GM23338 (cell line): ENCODE results near the gene UBE2S. TPM values are rescaled to one million over a fixed set of nuclear protein-coding genes. Genes with fewer than 3 reads are reported as not detected.

Experiments
- ATAC-seq: fragments of 200-7000 bp; cut with Tn5 transposase; 3 replicates; pipeline ENCODE4 v1.9.1; 2020
- DNase-seq: peaks from one replicate; pipeline ENCODE4 v3.0.0-alpha.2; 2015; ENCODE audit warnings: low spot score
- H2AFZ ChIP-seq: fragments of 200-600 bp; sonication (generic); 2 replicates; pipeline ENCODE4 v1.8.0; 2016; ENCODE audit warnings: antibody characterized with exemption, mild to moderate bottlenecking, moderate library complexity
- H3F3A ChIP-seq: fragments of 200-600 bp; sonication (generic); replicated peaks from 2 replicates; pipeline ENCODE4 v1.8.0; 2017; ENCODE audit warnings: antibody characterized with exemption, mixed run types, low read depth
- H3K27ac ChIP-seq: fragments of 200-600 bp; sonication (generic); 2 replicates; pipeline ENCODE4 v1.6.1; 2016; ENCODE audit warnings: low read depth
- H3K27me3 ChIP-seq: fragments of 200-600 bp; sonication (generic); 2 replicates; pipeline ENCODE4 v1.8.0; 2016; ENCODE audit warnings: mild to moderate bottlenecking, mixed run types, moderate library complexity; ENCODE audit not compliant: insufficient read depth
- H3K36me3 ChIP-seq: fragments of 200-600 bp; sonication (generic); 2 replicates; pipeline ENCODE4 v1.8.0; 2016; ENCODE audit warnings: mild to moderate bottlenecking; ENCODE audit not compliant: insufficient read depth
- H3K4me1 ChIP-seq: fragments of 200-600 bp; sonication (generic); 2 replicates; pipeline ENCODE4 v1.8.0; 2016; ENCODE audit warnings: mild to moderate bottlenecking, moderate library complexity; ENCODE audit not compliant: insufficient read depth
- H3K4me2 ChIP-seq: fragments of 200-600 bp; sonication (generic); 2 replicates; pipeline ENCODE4 v1.7.1; 2017; ENCODE audit warnings: mixed run types
- H3K4me3 ChIP-seq: fragments of 200-600 bp; sonication (generic); 2 replicates; pipeline ENCODE4 v1.6.1; 2016; ENCODE audit warnings: mixed run types
- H3K79me2 ChIP-seq: fragments of 200-600 bp; sonication (generic); replicated peaks from 2 replicates; pipeline ENCODE4 v1.8.0; 2017; ENCODE audit warnings: mild to moderate bottlenecking; ENCODE audit not compliant: insufficient read depth
- H3K9me2 ChIP-seq: fragments of 200-600 bp; sonication (generic); 2 replicates; pipeline ENCODE4 v1.8.0; 2017; ENCODE audit not compliant: insufficient read depth
- H4K20me1 ChIP-seq: fragments of 200-600 bp; sonication (generic); replicated peaks from 2 replicates; pipeline ENCODE4 v1.8.0; 2017; ENCODE audit warnings: mild to moderate bottlenecking; ENCODE audit not compliant: insufficient read depth
- H3K27ac Mint-ChIP-seq: 2 replicates; pipeline ENCODE4 v1.8.0; 2020; ENCODE audit warnings: inconsistent platforms, mild to moderate bottlenecking, moderate library complexity, mixed read lengths
- H3K27me3 Mint-ChIP-seq: 3 replicates; pipeline ENCODE4 v1.8.0; 2022; ENCODE audit warnings: low read depth, mild to moderate bottlenecking, moderate library complexity, mixed read lengths, inconsistent platforms; ENCODE audit not compliant: insufficient read depth, poor library complexity
- H3K36me3 Mint-ChIP-seq: 3 replicates; pipeline ENCODE4 v1.8.0; 2021; ENCODE audit warnings: low read depth, mild to moderate bottlenecking, inconsistent platforms, moderate library complexity, mixed read lengths
- H3K4me1 Mint-ChIP-seq: 3 replicates; pipeline ENCODE4 v1.8.0; 2020; ENCODE audit warnings: mild to moderate bottlenecking, inconsistent platforms, mixed read lengths
- H3K4me3 Mint-ChIP-seq: 3 replicates; pipeline ENCODE4 v1.8.0; 2021; ENCODE audit warnings: moderate library complexity, mild to moderate bottlenecking, inconsistent platforms, mixed read lengths
- H3K9me3 Mint-ChIP-seq: 3 replicates; pipeline ENCODE4 v1.8.0; 2020; ENCODE audit warnings: moderate library complexity, mild to moderate bottlenecking, inconsistent platforms, mixed read lengths
- CREB1 ChIP-seq: fragments of 250-450 bp; sonication (Bioruptor Pico); IDR thresholded peaks from 2 replicates; pipeline ENCODE4 v1.5.0; 2020; ENCODE audit warnings: low read depth, mild to moderate bottlenecking, moderate library complexity
- CTCF ChIP-seq, 2 experiments: fragments of 200-600 bp in 1 of 2; sonication (generic) in 1 of 2; conservative IDR thresholded peaks; 2 replicates each; pipeline versions ENCODE4 v1.5.1 to v1.6.1; 2016 to 2017; ENCODE audit warnings: antibody characterized with exemption in 2 of 2, low read depth in 2 of 2, mild to moderate bottlenecking in 2 of 2, moderate library complexity in 1 of 2
- EZH2 ChIP-seq: fragments of 200-600 bp; sonication (generic); IDR thresholded peaks from one replicate; pipeline ENCODE4 v1.8.0; 2017; ENCODE audit warnings: antibody characterized with exemption, mild to moderate bottlenecking, low read depth; ENCODE audit not compliant: unreplicated experiment
- EZH2phosphoT487 ChIP-seq: fragments of 200-600 bp; sonication (generic); IDR thresholded peaks from one replicate; pipeline ENCODE4 v1.8.1; 2018; ENCODE audit warnings: antibody characterized with exemption; ENCODE audit not compliant: unreplicated experiment
- NANOG ChIP-seq: IDR thresholded peaks from 2 replicates; pipeline ENCODE4 v1.6.1; 2016; ENCODE audit warnings: antibody characterized with exemption, borderline replicate concordance
- POLR2AphosphoS5 ChIP-seq: IDR thresholded peaks from 2 replicates; pipeline ENCODE4 v1.6.1; 2016; ENCODE audit warnings: antibody characterized with exemption, low read depth
- STAT1 ChIP-seq: IDR thresholded peaks from one replicate; pipeline ENCODE4 v1.6.1; 2016; ENCODE audit warnings: antibody characterized with exemption; ENCODE audit not compliant: unreplicated experiment
- ZNF114 ChIP-seq: fragments of 250-450 bp; sonication (Bioruptor Pico); IDR thresholded peaks from 2 replicates; pipeline ENCODE4 v1.5.0; 2020; ENCODE audit warnings: mild to moderate bottlenecking, moderate library complexity
- ZNF331 ChIP-seq: fragments of 250-450 bp; sonication (Bioruptor Pico); IDR thresholded peaks from 2 replicates; pipeline ENCODE4 v1.5.0; 2020; ENCODE audit warnings: low read depth, mild to moderate bottlenecking, moderate library complexity
- polyA plus RNA-seq: library from polyadenylated mRNA; unstranded; fragments of >200 nt; fragmentation: Nextera tagmentation; extraction: Ambion mirVana; gene quantifications from 2 replicates; pipeline ENCODE4 v1.2.1, GENCODE V29; 2016
- total RNA-seq: library from RNA; depleted of rRNA; stranded (reverse); fragments of >200 nt; shearing (Covaris generic); gene quantifications from 2 replicates; pipeline ENCODE4 v1.2.3, GENCODE V29; 2014
- TF ChIP-seq, protein P1 (sequence below): IDR thresholded peaks from one replicate; pipeline ENCODE4 v1.6.1; 2018; ENCODE audit warnings: antibody characterized with exemption; ENCODE audit not compliant: unreplicated experiment

The UBE2S gene
- total and polyA plus RNA-seq, 2 experiments from 2014 or later, result 363 to 533 TPM

- Mint-ChIP-seq H3K4me3 (no peak overlapping the region), H3K4me1 (peaks cover 13% of the 10 kb centered on the region; the same call in 2 of the 3 replicates), H3K36me3 (no peaks in the 10 kb centered on the region), H3K9me3 (no peaks in the 10 kb centered on the region; the same call in 2 of the 3 replicates), H3K27ac (no peak overlapping the region), H3K27me3 (peaks cover 35% of the 10 kb centered on the region)
- H3K4me3 ChIP-seq, result no peak overlapping the region
- H3K4me1 ChIP-seq, result no peaks in the 10 kb centered on the region
- peaks cover 33% of the 10 kb centered on the region for H3K27me3 ChIP-seq
- no peak overlapping the region for H3K4me2 ChIP-seq
- TF ChIP-seq EZH2 (no peak), NANOG (no peak), EZH2phosphoT487 (no peak), ZNF114 (CRISPR knock-in tag) (no peak), CREB1 (CRISPR knock-in tag) (no peak), STAT1 (no peak), ZNF331 (CRISPR knock-in tag) (no peak), POLR2AphosphoS5 (no peak)
- TF ChIP-seq, protein P1, sequence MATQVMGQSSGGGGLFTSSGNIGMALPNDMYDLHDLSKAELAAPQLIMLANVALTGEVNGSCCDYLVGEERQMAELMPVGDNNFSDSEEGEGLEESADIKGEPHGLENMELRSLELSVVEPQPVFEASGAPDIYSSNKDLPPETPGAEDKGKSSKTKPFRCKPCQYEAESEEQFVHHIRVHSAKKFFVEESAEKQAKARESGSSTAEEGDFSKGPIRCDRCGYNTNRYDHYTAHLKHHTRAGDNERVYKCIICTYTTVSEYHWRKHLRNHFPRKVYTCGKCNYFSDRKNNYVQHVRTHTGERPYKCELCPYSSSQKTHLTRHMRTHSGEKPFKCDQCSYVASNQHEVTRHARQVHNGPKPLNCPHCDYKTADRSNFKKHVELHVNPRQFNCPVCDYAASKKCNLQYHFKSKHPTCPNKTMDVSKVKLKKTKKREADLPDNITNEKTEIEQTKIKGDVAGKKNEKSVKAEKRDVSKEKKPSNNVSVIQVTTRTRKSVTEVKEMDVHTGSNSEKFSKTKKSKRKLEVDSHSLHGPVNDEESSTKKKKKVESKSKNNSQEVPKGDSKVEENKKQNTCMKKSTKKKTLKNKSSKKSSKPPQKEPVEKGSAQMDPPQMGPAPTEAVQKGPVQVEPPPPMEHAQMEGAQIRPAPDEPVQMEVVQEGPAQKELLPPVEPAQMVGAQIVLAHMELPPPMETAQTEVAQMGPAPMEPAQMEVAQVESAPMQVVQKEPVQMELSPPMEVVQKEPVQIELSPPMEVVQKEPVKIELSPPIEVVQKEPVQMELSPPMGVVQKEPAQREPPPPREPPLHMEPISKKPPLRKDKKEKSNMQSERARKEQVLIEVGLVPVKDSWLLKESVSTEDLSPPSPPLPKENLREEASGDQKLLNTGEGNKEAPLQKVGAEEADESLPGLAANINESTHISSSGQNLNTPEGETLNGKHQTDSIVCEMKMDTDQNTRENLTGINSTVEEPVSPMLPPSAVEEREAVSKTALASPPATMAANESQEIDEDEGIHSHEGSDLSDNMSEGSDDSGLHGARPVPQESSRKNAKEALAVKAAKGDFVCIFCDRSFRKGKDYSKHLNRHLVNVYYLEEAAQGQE, result no peak
- H3F3A ChIP-seq, result peaks cover 4% of the 10 kb centered on the region; the same call in 1 of the 2 replicates
- no peaks in the 10 kb centered on the region for H3K36me3 ChIP-seq
- no peaks in the 10 kb centered on the region for H3K79me2 ChIP-seq
- no peaks in the 10 kb centered on the region for H3K9me2 ChIP-seq
- DNase-seq (no peak), ATAC-seq (no peak)
- no peak overlapping the region for H3K27ac ChIP-seq
- H4K20me1 ChIP-seq, result no peaks in the 10 kb centered on the region
- no peak overlapping the region for H2AFZ ChIP-seq
These were observed 42.3 kb downstream of the UBE2S start for GRCh38 chr19:55365245-55365644.

GRCh38 chr19:55362990-55363716 is 44.4 kb downstream of the UBE2S start, which contains the start of gene GARIN5B:
TSS of gene GARIN5B (minus strand) at chr19:55363260. CDS start at chr19:55363066, 194 bp downstream.
- no peaks in the 10 kb centered on the region; the same call in 1 of the 2 replicates for H3F3A ChIP-seq
- H3K27me3 Mint-ChIP-seq, result peaks cover 27% of the 10 kb centered on the region
- peaks cover 13% of the 10 kb centered on the region; the same call in 2 of the 3 replicates for H3K4me1 Mint-ChIP-seq
- H3K4me3 Mint-ChIP-seq, result no peak within 1 kb of the TSS; the same call in 2 of the 3 replicates
- H3K27me3 ChIP-seq, result peaks cover 18% of the 10 kb centered on the region
- DNase-seq (no peak), ATAC-seq (peak; percentile 54)
- H3K4me3 ChIP-seq, result no peak within 1 kb of the TSS
- no peaks in the 10 kb centered on the region for H3K36me3 Mint-ChIP-seq
- H4K20me1 ChIP-seq, result no peaks in the 10 kb centered on the region
- no peaks in the 10 kb centered on the region for H3K79me2 ChIP-seq
- no peak within 1 kb of the TSS for H3K27ac Mint-ChIP-seq
- H3K4me1 ChIP-seq, result no peaks in the 10 kb centered on the region
- peak within 1 kb of the TSS; percentile 43; the same call in 1 of the 2 replicates for H2AFZ ChIP-seq
- H3K4me2 ChIP-seq, result 0 out of 2 replicates have a peak within 1 kb of the TSS, but pooled peaks have one; percentile 20
- no peaks in the 10 kb centered on the region for H3K36me3 ChIP-seq
- H3K9me3 Mint-ChIP-seq, result no peaks in the 10 kb centered on the region; the same call in 2 of the 3 replicates
- no peaks in the 10 kb centered on the region for H3K9me2 ChIP-seq
- no peak within 1 kb of the TSS for H3K27ac ChIP-seq
- TF ChIP-seq ZNF114 (CRISPR knock-in tag) (no peak), POLR2AphosphoS5 (no peak), ZNF331 (CRISPR knock-in tag) (no peak), CTCF (conservative IDR thresholded peaks at IDR 0.05; ENCODE audit: low read depth in 2 of 2) (no peak), EZH2 (no peak), NANOG (no peak)
